B cell (primary cell): ENCODE measurements around the gene TLR9. TPM values are rescaled to one million over a fixed set of nuclear protein-coding genes. Genes with fewer than 3 reads are reported as not detected.

Source experiments
- ATAC-seq: fragments of 200-7000 bp; cut with Tn5 transposase; one replicate; pipeline ENCODE4 v1.10.0; 2021; ENCODE audit warnings: low read depth, mild to moderate bottlenecking, moderate number of reproducible peaks, moderate library complexity
- CTCF ChIA-PET: fragments of 350-600 bp; sonication (Branson Sonifier 250); formaldehyde crosslinking; loops from one replicate; lab custom pipeline; 2021; ENCODE audit warnings: antibody characterized with exemption, inconsistent platforms; lab: Charles Lee
- POLR2A ChIA-PET: fragments of 350-600 bp; sonication (Branson Sonifier 250); formaldehyde crosslinking; loops from one replicate; lab custom pipeline; 2021; ENCODE audit warnings: antibody characterized with exemption; lab: Charles Lee
- DNase-seq: peaks from one replicate; pipeline ENCODE4 v3.0.0; 2013
- H2AFZ ChIP-seq: 2 replicates; pipeline ENCODE4 v1.6.1; 2012; ENCODE audit warnings: mild to moderate bottlenecking, low read depth, low read length; ENCODE audit not compliant: insufficient read depth, poor library complexity, severe bottlenecking
- H3K27ac ChIP-seq, 2 donors: 1 replicate in 1 of 2; 2 replicates in 1 of 2; pipeline ENCODE4 v1.5.1; 2012 to 2013; ENCODE audit warnings: low read length in 2 of 2, mild to moderate bottlenecking in 2 of 2, moderate library complexity in 1 of 2
- H3K27me3 ChIP-seq, 4 experiments: fragments of 200-600 bp in 1 of 4; sonication (generic) in 1 of 4; replicated peaks in 1 of 4; 1 replicate in 2 of 4; 2 replicates in 2 of 4; pipeline versions ENCODE4 v1.6.1 to v1.7.0; 2013 to 2016; ENCODE audit warnings: low read length in 3 of 4, mild to moderate bottlenecking in 2 of 4, mixed read lengths in 1 of 4, moderate library complexity in 1 of 4; ENCODE audit not compliant: insufficient read depth in 4 of 4, control insufficient read depth in 3 of 4; ENCODE audit errors: control extremely low read depth in 1 of 4
- H3K36me3 ChIP-seq, 2 experiments: replicated peaks in 1 of 2; 1 replicate in 1 of 2; 2 replicates in 1 of 2; pipeline versions ENCODE4 v1.6.1 to v1.7.1; 2013; ENCODE audit warnings: low read length in 1 of 2; ENCODE audit not compliant: insufficient read depth in 2 of 2, control insufficient read depth in 1 of 2; ENCODE audit errors: control extremely low read depth in 1 of 2, extremely low read depth in 1 of 2
- H3K4me1 ChIP-seq, 2 donors: fragments of 200-600 bp in 1 of 2; sonication (generic) in 1 of 2; 1 replicate in 1 of 2; 2 replicates in 1 of 2; pipeline versions ENCODE4 v1.5.1 to v1.6.1; 2013 to 2017; ENCODE audit warnings: low read length in 2 of 2; ENCODE audit not compliant: control insufficient read depth in 2 of 2, insufficient read depth in 2 of 2
- H3K4me2 ChIP-seq: replicated peaks from 2 replicates; pipeline ENCODE3; 2012; ENCODE audit warnings: mild to moderate bottlenecking, low read depth, low read length; ENCODE audit not compliant: poor library complexity, severe bottlenecking
- H3K4me3 ChIP-seq, 5 experiments: fragments of 200-600 bp in 1 of 5; sonication (generic) in 1 of 5; 1 replicate in 3 of 5; 2 replicates in 2 of 5; pipeline versions ENCODE4 v1.5.1 to v1.7.0; 2011 to 2016; ENCODE audit warnings: low read length in 4 of 5, mild to moderate bottlenecking in 4 of 5, low read depth in 2 of 5, control low read depth in 1 of 5, moderate library complexity in 1 of 5; ENCODE audit not compliant: insufficient read depth in 1 of 5; ENCODE audit errors: control extremely low read depth in 1 of 5, extremely low read depth in 1 of 5
- H3K79me2 ChIP-seq: fragments of 200-600 bp; sonication (generic); one replicate; pipeline ENCODE4 v1.6.0; 2016; ENCODE audit warnings: low read length; ENCODE audit not compliant: control insufficient read depth, insufficient read depth
- H3K9ac ChIP-seq: fragments of 200-600 bp; sonication (generic); 2 replicates; pipeline ENCODE4 v1.6.1; 2017; ENCODE audit warnings: mild to moderate bottlenecking, low read length, moderate library complexity
- H3K9me3 ChIP-seq, 3 donors: one replicate each; pipeline versions ENCODE4 v1.6.1 to v1.7.1; 2013; ENCODE audit warnings: low read length in 2 of 3; ENCODE audit not compliant: control insufficient read depth in 2 of 3, insufficient read depth in 1 of 3; ENCODE audit errors: control extremely low read depth in 1 of 3
- H4K20me1 ChIP-seq: 2 replicates; pipeline ENCODE4 v1.6.0; 2012; ENCODE audit warnings: mild to moderate bottlenecking, low read length; ENCODE audit not compliant: insufficient read depth, control insufficient read depth, poor library complexity, severe bottlenecking
- H3K27ac Mint-ChIP-seq: one replicate; pipeline ENCODE4 v1.8.0; 2021; ENCODE audit warnings: mixed read lengths
- H3K27me3 Mint-ChIP-seq: one replicate; pipeline ENCODE4 v1.8.0; 2021; ENCODE audit warnings: mixed read lengths
- H3K4me1 Mint-ChIP-seq: one replicate; pipeline ENCODE4 v1.8.0; 2021; ENCODE audit warnings: mixed read lengths
- H3K4me3 Mint-ChIP-seq: one replicate; pipeline ENCODE4 v1.8.0; 2021; ENCODE audit warnings: mixed read lengths
- H3K9me3 Mint-ChIP-seq: one replicate; pipeline ENCODE4 v1.8.0; 2022; ENCODE audit warnings: mixed read lengths; ENCODE audit not compliant: insufficient read depth
- EZH2 ChIP-seq: IDR thresholded peaks from 2 replicates; pipeline ENCODE4 v1.6.1; 2012; ENCODE audit warnings: borderline replicate concordance, low read depth, mild to moderate bottlenecking, moderate library complexity, low read length; ENCODE audit not compliant: insufficient read depth, poor library complexity, severe bottlenecking
- WGBS: methylation state at CpG from one replicate; pipeline ENCODE4 v1.1.5; 2013; ENCODE audit warnings: missing lambda C conversion rate; ENCODE audit not compliant: insufficient coverage; 5-methylcytosine and 5-hydroxymethylcytosine counted together
- intact Hi-C: fragments of 100-400 bp; cut with micrococcal nuclease; formaldehyde crosslinking; loops from one replicate; pipeline ENCODE4 v1.10.0; 2022
- polyA plus RNA-seq: library from polyadenylated mRNA; depleted of rRNA; stranded (reverse); fragments of >200 nt; gene quantifications from 2 replicates; pipeline ENCODE4 v1.2.3, GENCODE V29; 2012
- total RNA-seq, 2 donors: library from RNA; stranded (reverse); fragments of 120-200 nt in 1 of 2; gene quantifications; 1 replicate in 1 of 2; 2 replicates in 1 of 2; pipeline versions ENCODE4 v1.2.3 to v1.2.4, GENCODE V29; 2013 to 2022
- TF ChIP-seq, protein P1 (sequence below): fragments of 200-600 bp; IDR thresholded peaks from one replicate; pipeline ENCODE4 v1.8.0; 2022; ENCODE audit warnings: antibody characterized with exemption, mild to moderate bottlenecking

Gene TLR9
- total and polyA plus RNA-seq, 2 donors (not counting 1 experiment from before 2014, with no cell fraction given) = 3.7 to 21.0 TPM

GRCh38 chr3:52182691-52183090 is 42.8 kb downstream of the TLR9 start:
- Histone ChIP-seq H3K9me3 (no peaks in the 10 kb centered on the region), H3K4me2 (no peak overlapping the region), H3K9ac (no peak overlapping the region), H3K36me3 (no peaks in the 10 kb centered on the region), H3K4me3 (no peak overlapping the region), H2AFZ (no peak overlapping the region), H3K4me1 (no peaks in the 10 kb centered on the region), H3K27ac (no peak overlapping the region), H3K79me2 (no peaks in the 10 kb centered on the region), H4K20me1 (no peaks in the 10 kb centered on the region), H3K27me3 (no peaks in the 10 kb centered on the region)
- H3K4me3 Mint-ChIP-seq = no peak overlapping the region
- ChIA-PET POLR2A (no interaction called here), CTCF (no interaction called here)
- no peak overlapping the region for H3K27ac Mint-ChIP-seq
- no peak for DNase-seq
- no peak for TF ChIP-seq EZH2
- TF ChIP-seq, protein P1, sequence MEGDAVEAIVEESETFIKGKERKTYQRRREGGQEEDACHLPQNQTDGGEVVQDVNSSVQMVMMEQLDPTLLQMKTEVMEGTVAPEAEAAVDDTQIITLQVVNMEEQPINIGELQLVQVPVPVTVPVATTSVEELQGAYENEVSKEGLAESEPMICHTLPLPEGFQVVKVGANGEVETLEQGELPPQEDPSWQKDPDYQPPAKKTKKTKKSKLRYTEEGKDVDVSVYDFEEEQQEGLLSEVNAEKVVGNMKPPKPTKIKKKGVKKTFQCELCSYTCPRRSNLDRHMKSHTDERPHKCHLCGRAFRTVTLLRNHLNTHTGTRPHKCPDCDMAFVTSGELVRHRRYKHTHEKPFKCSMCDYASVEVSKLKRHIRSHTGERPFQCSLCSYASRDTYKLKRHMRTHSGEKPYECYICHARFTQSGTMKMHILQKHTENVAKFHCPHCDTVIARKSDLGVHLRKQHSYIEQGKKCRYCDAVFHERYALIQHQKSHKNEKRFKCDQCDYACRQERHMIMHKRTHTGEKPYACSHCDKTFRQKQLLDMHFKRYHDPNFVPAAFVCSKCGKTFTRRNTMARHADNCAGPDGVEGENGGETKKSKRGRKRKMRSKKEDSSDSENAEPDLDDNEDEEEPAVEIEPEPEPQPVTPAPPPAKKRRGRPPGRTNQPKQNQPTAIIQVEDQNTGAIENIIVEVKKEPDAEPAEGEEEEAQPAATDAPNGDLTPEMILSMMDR = no peak
- WGBS = 88% methylated on average over 3 of the region's 4 CpGs
- intact Hi-C loops = no loop called here
- no peaks in the 10 kb centered on the region for H3K27me3 Mint-ChIP-seq
- no peaks in the 10 kb centered on the region for H3K9me3 Mint-ChIP-seq
- no peaks in the 10 kb centered on the region for H3K4me1 Mint-ChIP-seq
- no peak for ATAC-seq

GRCh38 chr3:52182196-52182595 is 43.2 kb downstream of the TLR9 start:
- TF ChIP-seq, protein P1 = no peak
- no peak for TF ChIP-seq EZH2
- Histone ChIP-seq H3K4me3 (no peak overlapping the region), H2AFZ (no peak overlapping the region), H3K9ac (no peak overlapping the region), H3K27ac (no peak overlapping the region), H3K4me2 (no peak overlapping the region), H3K36me3 (no peaks in the 10 kb centered on the region), H4K20me1 (no peaks in the 10 kb centered on the region), H3K27me3 (no peaks in the 10 kb centered on the region), H3K4me1 (no peaks in the 10 kb centered on the region), H3K9me3 (no peaks in the 10 kb centered on the region), H3K79me2 (no peaks in the 10 kb centered on the region)
- no peak for ATAC-seq
- POLR2A ChIA-PET = no interaction called here
- Mint-ChIP-seq H3K27ac (no peak overlapping the region), H3K27me3 (no peaks in the 10 kb centered on the region), H3K9me3 (no peaks in the 10 kb centered on the region), H3K4me3 (no peak overlapping the region), H3K4me1 (no peaks in the 10 kb centered on the region)
- no peak for DNase-seq
- WGBS = 93% methylated on average over 4 of the region's 5 CpGs
- CTCF ChIA-PET = no interaction called here
- intact Hi-C loops = no loop called here
